Measurements from ENCODE around the gene SH3BP1. TPM values are rescaled to one million over a fixed set of nuclear protein-coding genes. Genes with fewer than 3 reads are reported as not detected.
A peak's percentile ranks its signal among the peaks of the same experiment; 100 is the strongest.
"Not testable (repeated sequence)": the region's sequence is repeated elsewhere in the genome, so short reads cannot be mapped to it uniquely, and the experiment has no call there.

The SH3BP1 gene
- total and polyA plus RNA-seq, 4 experiments from 2014 or later, result 17.6 to 89.2 (median 57.1) TPM

DNA sequence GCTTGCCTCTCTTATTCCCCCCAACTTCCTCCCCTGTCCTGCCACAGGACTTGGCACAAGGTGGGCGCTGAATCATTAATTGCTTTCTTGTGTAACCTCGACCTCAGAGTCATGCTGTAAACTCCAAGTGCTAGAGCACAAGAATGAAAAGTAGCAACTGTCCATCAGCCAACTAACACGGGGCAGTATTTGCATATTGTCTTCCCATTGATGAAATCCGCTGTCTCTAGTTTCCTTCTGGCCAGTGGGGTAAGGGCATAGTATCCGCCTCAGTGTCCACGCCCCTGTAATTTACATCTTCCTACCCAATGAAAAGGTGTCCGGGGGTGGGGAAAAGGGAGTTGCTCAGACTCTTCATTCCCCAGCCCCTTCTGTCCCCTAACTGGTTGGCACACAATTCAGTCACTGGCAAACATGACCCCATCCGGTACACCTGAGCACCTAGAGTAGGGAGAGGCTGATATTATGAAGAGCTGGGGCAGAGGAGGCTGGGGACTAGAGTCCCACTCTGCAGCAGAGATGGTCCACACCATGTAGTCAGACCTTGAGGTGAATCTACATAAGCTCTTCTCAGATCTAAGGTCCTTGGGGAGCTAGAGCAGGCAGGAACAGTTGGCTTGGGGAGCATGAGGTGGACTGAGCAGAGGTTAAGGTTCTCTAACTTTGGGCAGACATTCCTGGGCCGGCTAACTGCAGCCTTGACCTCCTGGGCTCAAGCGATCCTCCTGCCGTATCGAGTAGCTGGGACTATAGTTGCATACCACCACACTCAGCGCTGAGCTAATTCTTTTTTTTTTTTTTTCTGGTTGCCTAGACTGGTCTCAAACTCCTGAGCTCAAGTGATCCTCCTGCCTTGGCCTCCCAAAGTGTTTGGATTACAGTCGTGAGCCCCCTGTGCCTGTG lies 37.7 kb upstream of the SH3BP1 start:
- DNase-seq, result no peak
- POLR2A ChIA-PET (ENCODE audit: partially characterized antibody), result interaction anchor here (1.0 kb wide), 1 partner anchor 41 kb away, joined by 3 read pairs; no protein-coding TSS in a partner anchor
- no peak overlapping the region for H3K27ac ChIP-seq (ENCODE audit: low read depth, low read length)
- no peaks in the 10 kb centered on the region for H3K36me3 ChIP-seq (ENCODE audit: insufficient read depth, low read length)
- CTCF ChIA-PET (ENCODE audit: partially characterized antibody), result interaction anchor here (0.6 to 2.8 kb wide), 3 partner anchors 9 to 553 kb away, joined by 3 to 19 read pairs (median 5); no protein-coding TSS in a partner anchor
- H3K4me3 ChIP-seq (ENCODE audit: low read length in 2 of 2), result no peak overlapping the region
- H3K9me3 Mint-ChIP-seq, result peaks cover 0 to 5% (median 0%) of the 10 kb centered on the region in 8 donors
- peaks cover 27% of the 10 kb centered on the region for H3K4me1 ChIP-seq (ENCODE audit: insufficient read depth, low read length)
- no peaks in the 10 kb centered on the region for H3K27me3 ChIP-seq (ENCODE audit: insufficient read depth, low read length)
- no peak overlapping the region for H3K4me3 Mint-ChIP-seq
- intact Hi-C loops (cut with micrococcal nuclease), result no loop called here
- peak overlapping the region in 3 of 7 donors; percentile 24 to 52 (median 48) for H3K27ac Mint-ChIP-seq
- H3K4me1 Mint-ChIP-seq, result peaks cover 22 to 34% (median 29%) of the 10 kb centered on the region in 4 donors
- peaks cover 0 to 3% of the 10 kb centered on the region in 2 donors for H3K27me3 Mint-ChIP-seq
- no peaks in the 10 kb centered on the region for H3K36me3 Mint-ChIP-seq
- no peaks in the 10 kb centered on the region for H3K9me3 ChIP-seq (ENCODE audit: control insufficient read depth in 1 of 2, low read length in 2 of 2)

DNA sequence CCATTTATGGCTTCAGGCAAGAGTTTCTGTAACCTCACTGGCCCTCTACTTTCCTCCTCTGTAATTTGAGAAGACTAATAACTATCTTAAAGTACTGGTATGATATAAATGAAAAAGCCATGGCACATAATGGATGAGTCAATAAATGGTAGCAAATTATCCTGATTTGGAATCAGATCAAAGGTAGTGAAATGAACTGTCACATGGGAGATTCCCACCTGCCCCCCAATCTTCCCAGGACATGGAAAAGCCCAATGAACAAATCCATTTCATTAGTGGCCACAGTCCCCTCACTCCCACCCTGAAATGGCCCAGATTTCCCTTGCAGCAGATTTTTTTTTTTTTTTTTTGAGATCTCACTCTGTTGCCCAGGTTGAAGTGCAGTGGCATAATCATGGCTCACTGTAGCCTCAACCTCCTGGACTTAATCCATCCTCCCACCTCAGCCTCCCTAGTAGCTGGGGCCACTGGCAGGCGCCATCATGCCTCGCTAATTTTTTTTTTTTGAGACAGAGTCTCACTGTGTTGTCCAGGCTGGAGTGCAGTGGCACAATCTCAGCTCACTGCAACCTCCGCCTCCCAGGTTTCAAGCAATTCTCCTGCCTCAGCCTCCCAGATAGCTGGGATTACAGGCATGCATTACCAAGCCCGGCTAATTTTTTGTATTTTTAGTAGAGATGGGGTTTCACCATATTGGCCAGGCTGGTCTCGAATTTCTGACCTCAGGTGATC lies 36.8 kb upstream of the SH3BP1 start:
- intact Hi-C loops (cut with micrococcal nuclease), result not testable (repeated sequence)

DNA sequence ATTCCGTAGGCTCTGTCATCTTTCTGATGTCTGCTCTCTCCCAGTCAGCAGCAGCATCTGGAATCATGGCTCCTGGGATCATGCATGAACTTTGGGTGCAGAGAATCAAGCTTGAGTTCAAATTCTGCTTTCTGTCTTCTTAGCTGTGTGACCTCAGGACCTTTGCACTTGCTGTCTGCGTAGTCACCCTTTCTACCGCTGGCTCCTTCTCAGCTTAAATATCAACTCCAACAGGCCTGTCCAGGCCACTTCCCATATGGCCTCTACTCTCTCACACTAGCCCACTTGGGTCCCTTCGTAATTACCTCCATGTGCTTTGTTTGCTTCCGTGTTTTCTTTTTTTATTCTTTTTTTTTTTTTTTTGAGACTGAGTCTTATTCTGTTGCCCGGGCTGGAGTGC lies 35.4 kb upstream of the SH3BP1 start:
- Mint-ChIP-seq H3K27me3 (peaks cover 0 to 3% of the 10 kb centered on the region in 2 donors), H3K36me3 (peaks cover 0 to 6% of the 10 kb centered on the region in 2 donors), H3K9me3 (peaks cover 0 to 5% (median 0%) of the 10 kb centered on the region in 8 donors), H3K4me1 (peaks cover 32 to 53% (median 44%) of the 10 kb centered on the region in 4 donors), H3K4me3 (no peak overlapping the region), H3K27ac (peak overlapping the region in 3 of 7 donors; percentile 40 to 86 (median 63))
- ChIA-PET CTCF (ENCODE audit: partially characterized antibody) (interaction anchor here (0.7 to 8.8 kb wide), 3 partner anchors 12 to 39 kb away, joined by 3 to 122 read pairs (median 5); no protein-coding TSS in a partner anchor), POLR2A (ENCODE audit: partially characterized antibody) (interaction anchor here (1.3 to 2.7 kb wide), 5 partner anchors 10 to 119 kb away, joined by 3 to 16 read pairs (median 4); partner anchors contain the start of genes MFNG and PDXP)
- no peak overlapping the region for H3K27ac ChIP-seq (ENCODE audit: low read depth, low read length)
- H3K27me3 ChIP-seq (ENCODE audit: insufficient read depth, low read length), result no peaks in the 10 kb centered on the region
- peaks cover 42% of the 10 kb centered on the region for H3K4me1 ChIP-seq (ENCODE audit: insufficient read depth, low read length)
- no peaks in the 10 kb centered on the region for H3K36me3 ChIP-seq (ENCODE audit: insufficient read depth, low read length)
- DNase-seq, result no peak
- no peaks in the 10 kb centered on the region for H3K9me3 ChIP-seq (ENCODE audit: control insufficient read depth in 1 of 2, low read length in 2 of 2)
- intact Hi-C loops (cut with micrococcal nuclease), result no loop called here
- H3K4me3 ChIP-seq (ENCODE audit: low read length in 2 of 2), result no peak overlapping the region

More for the DNA sequence above, 36.8 kb upstream of the SH3BP1 start:
- H3K9me3 ChIP-seq (ENCODE audit: control insufficient read depth in 1 of 2, low read length in 2 of 2); DNase-seq; H3K4me3 Mint-ChIP-seq; H3K36me3 ChIP-seq (ENCODE audit: insufficient read depth, low read length); H3K27me3 Mint-ChIP-seq; H3K9me3 Mint-ChIP-seq; H3K36me3 Mint-ChIP-seq; H3K27me3 ChIP-seq (ENCODE audit: insufficient read depth, low read length); H3K27ac ChIP-seq (ENCODE audit: low read depth, low read length); H3K4me3 ChIP-seq (ENCODE audit: low read length in 2 of 2): not testable (repeated sequence)
- H3K4me1 ChIP-seq (ENCODE audit: insufficient read depth, low read length), result peaks cover 36% of the 10 kb centered on the region
- POLR2A ChIA-PET (ENCODE audit: partially characterized antibody), result interaction anchor here (0.6 to 1.6 kb wide), 2 partner anchors 56 to 86 kb away, joined by 3 to 4 read pairs; partner anchors contain the start of gene PDXP
- Mint-ChIP-seq H3K27ac (peak overlapping the region in 2 of 7 donors; percentile 24 to 52), H3K4me1 (peaks cover 28 to 44% (median 36%) of the 10 kb centered on the region in 4 donors)
- CTCF ChIA-PET (ENCODE audit: partially characterized antibody), result interaction anchor here (1.1 to 2.8 kb wide), 2 partner anchors 10 to 27 kb away, joined by 3 to 19 read pairs; no protein-coding TSS in a partner anchor

DNA sequence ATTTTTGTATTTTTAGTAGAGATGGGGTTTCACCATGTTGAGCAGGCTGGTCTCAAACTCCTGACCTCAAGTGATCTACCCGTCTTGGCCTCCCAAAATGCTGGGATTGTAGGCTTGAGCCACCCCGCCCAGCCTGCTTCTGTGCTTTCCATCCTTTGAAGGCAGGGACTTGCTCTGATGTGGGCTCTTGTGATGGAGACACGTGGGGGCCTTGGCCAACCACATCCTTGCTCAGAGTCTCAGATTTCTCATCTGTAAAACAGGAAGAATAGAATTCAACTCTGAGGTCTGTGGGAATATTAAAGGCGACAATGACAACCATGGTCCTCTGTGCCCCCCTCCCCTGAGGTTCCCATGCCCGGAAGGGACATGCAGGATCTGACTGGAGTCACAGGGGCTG lies 34.6 kb upstream of the SH3BP1 start:
- Mint-ChIP-seq H3K36me3 (peaks cover 0 to 10% of the 10 kb centered on the region in 2 donors), H3K27me3 (peaks cover 0 to 3% of the 10 kb centered on the region in 2 donors), H3K4me3 (peak overlapping the region; percentile 12 to 88 (median 75)), H3K4me1 (peaks cover 36 to 61% (median 50%) of the 10 kb centered on the region in 4 donors), H3K27ac (peak overlapping the region; percentile 81 to 93 (median 90)), H3K9me3 (peaks cover 0 to 5% (median 0%) of the 10 kb centered on the region in 8 donors)
- peak; percentile 75 to 81 (median 78) for DNase-seq
- POLR2A ChIA-PET (ENCODE audit: partially characterized antibody), result interaction anchor here (0.8 to 5.2 kb wide), 10 partner anchors 9 to 119 kb away, joined by 3 to 59 read pairs (median 3); partner anchors contain the start of genes MFNG and PDXP
- intact Hi-C loops (cut with micrococcal nuclease), result loop anchor here (5.0 kb wide), 3 partner anchors 202 to 363 kb away; partner anchors contain the start of genes C22orf23, GCAT, POLR2F and RAC2
- peak overlapping the region; percentile 38 for H3K27ac ChIP-seq (ENCODE audit: low read depth, low read length)
- CTCF ChIA-PET (ENCODE audit: partially characterized antibody), result interaction anchor here (1.1 to 10.1 kb wide), 7 partner anchors 7 to 77 kb away, joined by 3 to 136 read pairs (median 75); partner anchors contain the start of genes NOL12 and SH3BP1
- no peaks in the 10 kb centered on the region for H3K27me3 ChIP-seq (ENCODE audit: insufficient read depth, low read length)
- no peaks in the 10 kb centered on the region for H3K9me3 ChIP-seq (ENCODE audit: control insufficient read depth in 1 of 2, low read length in 2 of 2)
- peak overlapping the region in 1 of 2 donors; percentile 8 for H3K4me3 ChIP-seq (ENCODE audit: low read length in 2 of 2)
- no peaks in the 10 kb centered on the region for H3K36me3 ChIP-seq (ENCODE audit: insufficient read depth, low read length)
- peaks cover 48% of the 10 kb centered on the region for H3K4me1 ChIP-seq (ENCODE audit: insufficient read depth, low read length)

DNA sequence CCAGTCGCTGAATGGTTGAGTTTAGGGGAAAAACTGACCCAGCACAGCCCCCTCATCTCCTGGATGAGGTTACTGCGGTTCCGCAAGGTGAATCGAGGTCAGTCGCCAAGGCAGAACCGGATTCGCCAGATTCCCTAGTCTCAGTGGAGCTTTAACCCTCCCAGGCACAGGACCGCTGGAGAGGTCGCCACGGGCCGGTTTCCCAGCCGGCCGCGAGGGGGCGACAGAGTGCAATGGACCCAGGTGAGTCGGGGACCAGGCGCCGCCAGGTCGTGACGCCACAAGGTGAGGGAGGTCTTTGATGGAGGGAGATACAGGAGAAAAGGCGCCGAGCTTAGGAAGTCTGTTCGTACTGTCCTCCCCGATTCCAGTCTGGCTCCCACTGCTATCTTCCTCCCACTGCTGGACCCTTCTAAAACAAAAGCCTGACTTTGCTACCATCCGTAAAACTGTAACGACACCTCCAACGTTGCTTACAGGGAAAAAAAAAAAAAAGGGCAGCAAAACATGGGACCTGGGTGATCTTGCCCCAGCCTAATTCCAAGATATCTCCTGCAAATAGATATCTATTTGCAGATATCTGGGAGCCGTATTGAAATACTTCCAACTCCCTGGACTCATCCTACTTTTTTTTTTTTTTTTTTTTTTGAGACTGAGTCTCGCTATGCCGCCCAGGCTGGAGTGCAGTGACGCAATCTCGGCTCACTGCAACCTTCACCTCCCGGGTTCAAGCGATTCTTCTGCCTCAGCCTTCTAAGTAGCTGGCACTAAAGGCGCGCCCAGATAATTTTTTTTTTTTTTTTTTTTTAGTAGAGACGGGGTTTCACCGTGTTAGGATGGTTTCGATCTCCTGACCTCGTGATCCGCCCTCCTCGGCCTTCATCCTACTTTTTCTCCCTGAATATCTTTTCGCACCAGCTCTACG lies 32.2 kb upstream of the SH3BP1 start:
- Histone ChIP-seq H3K27ac (ENCODE audit: low read depth, low read length) (peak overlapping the region; percentile 88), H3K36me3 (ENCODE audit: insufficient read depth, low read length) (no peaks in the 10 kb centered on the region), H3K9me3 (ENCODE audit: control insufficient read depth in 1 of 2, low read length in 2 of 2) (no peaks in the 10 kb centered on the region), H3K27me3 (ENCODE audit: insufficient read depth, low read length) (no peaks in the 10 kb centered on the region), H3K4me3 (ENCODE audit: low read length in 2 of 2) (peak overlapping the region; percentile 54 to 65), H3K4me1 (ENCODE audit: insufficient read depth, low read length) (peaks cover 64% of the 10 kb centered on the region)
- peak; percentile 88 to 91 (median 88) for DNase-seq
- ChIA-PET CTCF (ENCODE audit: partially characterized antibody) (interaction anchor here (0.8 to 10.1 kb wide), 25 partner anchors 10 to 256 kb away, joined by 3 to 136 read pairs (median 8); partner anchors contain the start of genes LGALS1, MFNG, NOL12 and PDXP), POLR2A (ENCODE audit: partially characterized antibody) (interaction anchor here (0.7 to 6.4 kb wide), 27 partner anchors 8 to 1074 kb away, joined by 3 to 94 read pairs (median 5); partner anchors contain the start of genes IFT27, LGALS1, MFNG and NOL12)
- intact Hi-C loops (cut with micrococcal nuclease), result loop anchor here (1.0 to 5.0 kb wide), 5 partner anchors 74 to 365 kb away; partner anchors contain the start of genes C22orf23, GCAT, POLR2F and RAC2
- Mint-ChIP-seq H3K4me1 (peaks cover 38 to 68% (median 52%) of the 10 kb centered on the region in 4 donors), H3K36me3 (peaks cover 0 to 10% of the 10 kb centered on the region in 2 donors), H3K27ac (peak overlapping the region; percentile 94 to 99 (median 97)), H3K4me3 (peak overlapping the region; percentile 68 to 91 (median 87)), H3K9me3 (no peaks in the 10 kb centered on the region), H3K27me3 (no peaks in the 10 kb centered on the region)

Data from CD4-positive, alpha-beta memory T cell (primary cell).